K562 (cell line): ENCODE measurements around the gene MALAT1. TPM values are rescaled to one million over a fixed set of nuclear protein-coding genes. Genes with fewer than 3 reads are reported as not detected.

Experiments used
- ATAC-seq: fragments of 200-7000 bp; cut with Tn5 transposase; 3 replicates; pipeline ENCODE4 v1.9.1; 2020; ENCODE audit warnings: moderate library complexity
- BruUV-seq: library from RNA; stranded (reverse); fragments of 400-500 nt; replicated peaks from 2 replicates; lab custom pipeline; 2021; lab: Mats Ljungman, UMichigan
- CTCF ChIA-PET: fragments of 300-600 bp; formaldehyde crosslinking; extraction: SDS; loops from one replicate; lab custom pipeline; 2021; ENCODE audit warnings: low intra/inter-chr PET ratio; lab: Yijun Ruan, JAX
- POLR2A ChIA-PET: fragments of 300-600, 350-650 bp; sonication (Branson Sonifier 250); formaldehyde crosslinking; extraction: SDS; loops from one replicate; lab custom pipeline; 2021; ENCODE audit warnings: antibody characterized with exemption, inconsistent platforms; lab: Yijun Ruan, JAX
- DNase-seq, 4 experiments: peaks; one replicate each; pipeline versions ENCODE4 v3.0.0 to v3.0.0-alpha.2; 2011 to 2018; ENCODE audit warnings: low spot score in 3 of 4, mixed read lengths in 3 of 4; ENCODE audit errors: extremely low read depth in 1 of 4
- FAIRE-seq: peaks from 2 replicates; lab custom pipeline; 2011; peaks lifted over from hg19 to GRCh38; lab: Jason Lieb, UNC
- H2AFZ ChIP-seq: 2 replicates; pipeline ENCODE4 v1.6.0; 2011; ENCODE audit warnings: low read depth, low read length, control low read depth, inconsistent platforms
- H3K27ac ChIP-seq: fragments of 200-600 bp; 3 replicates; pipeline ENCODE4 v1.8.0; 2011; ENCODE audit warnings: low read depth, mild to moderate bottlenecking, control low read depth, inconsistent platforms, low read length, moderate library complexity, mixed read lengths; ENCODE audit errors: extremely low read depth
- H3K27me3 ChIP-seq, 2 experiments: fragments of 300-600 bp in 1 of 2; 2 replicates in 1 of 2; 3 replicates in 1 of 2; pipeline versions ENCODE4 v1.6.0 to v1.8.0; 2011; ENCODE audit warnings: inconsistent platforms in 2 of 2, low read length in 2 of 2, mild to moderate bottlenecking in 1 of 2, mixed read lengths in 1 of 2, moderate library complexity in 1 of 2; ENCODE audit not compliant: control insufficient read depth in 2 of 2, insufficient read depth in 2 of 2
- H3K36me3 ChIP-seq: fragments of 300-600 bp; 3 replicates; pipeline ENCODE4 v1.8.0; 2011; ENCODE audit warnings: mild to moderate bottlenecking, low read length, inconsistent platforms; ENCODE audit not compliant: control insufficient read depth, insufficient read depth
- H3K4me1 ChIP-seq, 2 experiments: fragments of 200-600 bp in 1 of 2; replicated peaks in 1 of 2; 2 replicates in 1 of 2; 3 replicates in 1 of 2; pipeline versions ENCODE4 v1.5.1 to v1.8.0; 2011; ENCODE audit warnings: inconsistent platforms in 2 of 2, low read length in 2 of 2, mild to moderate bottlenecking in 1 of 2, mixed read lengths in 1 of 2, moderate library complexity in 1 of 2; ENCODE audit not compliant: control insufficient read depth in 2 of 2, insufficient read depth in 2 of 2
- H3K4me2 ChIP-seq: 2 replicates; pipeline ENCODE4 v1.6.1; 2011; ENCODE audit warnings: low read length, control low read depth, inconsistent platforms, mixed read lengths; ENCODE audit not compliant: insufficient read depth
- H3K4me3 ChIP-seq: fragments of 200-600 bp; sonication (generic), shearing (Covaris generic); 2 replicates; pipeline ENCODE4 v1.5.1; 2016; ENCODE audit warnings: control low read depth, inconsistent platforms
- H3K79me2 ChIP-seq: fragments of 200-600 bp; 3 replicates; pipeline ENCODE4 v1.8.0; 2011; ENCODE audit warnings: low read length, inconsistent platforms; ENCODE audit not compliant: control insufficient read depth, insufficient read depth
- H3K9ac ChIP-seq, 2 experiments: 2 replicates each; pipeline versions ENCODE4 v1.6.0 to v1.6.1; 2011; ENCODE audit warnings: low read depth in 2 of 2, low read length in 2 of 2, control low read depth in 1 of 2, inconsistent platforms in 1 of 2, mild to moderate bottlenecking in 1 of 2, mixed read lengths in 1 of 2; ENCODE audit not compliant: insufficient read depth in 1 of 2
- H3K9me1 ChIP-seq: one replicate; pipeline ENCODE4 v1.6.0; 2011; ENCODE audit warnings: inconsistent platforms, mild to moderate bottlenecking, low read length, moderate library complexity; ENCODE audit not compliant: control insufficient read depth, insufficient read depth
- H3K9me3 ChIP-seq: replicated peaks from 2 replicates; pipeline ENCODE4 v1.5.1; 2011; ENCODE audit warnings: low read depth, low read length, inconsistent platforms; ENCODE audit not compliant: control insufficient read depth, insufficient read depth
- H4K20me1 ChIP-seq: replicated peaks from 2 replicates; pipeline ENCODE4 v1.6.1; 2011; ENCODE audit warnings: low read length, inconsistent platforms, mixed read lengths; ENCODE audit not compliant: control insufficient read depth, insufficient read depth
- HMGXB4 ChIP-seq: sonication (generic); formaldehyde crosslinking; IDR thresholded peaks from 2 replicates; pipeline ENCODE4 v1.8.1; 2023; ENCODE audit warnings: mild to moderate bottlenecking, missing genetic modification reagents
- RBFOX2 ChIP-seq: fragments of 200-400 bp; formaldehyde crosslinking; IDR thresholded peaks from 2 replicates; pipeline ENCODE4 v1.6.1; 2017; ENCODE audit warnings: low read depth, mild to moderate bottlenecking, low read length, moderate library complexity
- WGBS: fragments of 100-300 bp; shearing (Covaris generic); methylation state at CpG from one replicate; pipeline ENCODE4 v1.1.6; 2016; ENCODE audit warnings: low coverage, mixed read lengths; ENCODE audit not compliant: insufficient coverage; ENCODE audit errors: missing lambda C conversion rate; 5-methylcytosine and 5-hydroxymethylcytosine counted together
- in situ Hi-C: fragments of 300-500 bp; cut with MboI; formaldehyde crosslinking; loops from 4 replicates; pipeline ENCODE4 v1.15.0; 2018; ENCODE audit warnings: inconsistent platforms, mixed read lengths
- intact Hi-C: fragments of 100-400 bp; cut with micrococcal nuclease; formaldehyde crosslinking; loops from 2 replicates; pipeline ENCODE4 v1.14.2; 2022
- polyA plus RNA-seq, 8 experiments: library from polyadenylated mRNA; depleted of rRNA in 4 of 8; stranded (reverse) in 5 of 8; unstranded in 3 of 8; fragments of >200 nt; fragmentation: Nextera tagmentation in 2 of 8; fragmentation: Illumina TruSeq in 1 of 8; extraction: Ambion mirVana in 2 of 8; extraction: Trizol in 1 of 8; gene quantifications; 2 replicates each; pipeline versions ENCODE4 v1.2.1 to v1.2.3, GENCODE V29; 2011 to 2014; ENCODE audit warnings: inconsistent platforms in 1 of 8, missing spikeins in 1 of 8
- total RNA-seq, 7 experiments: library from RNA; depleted of rRNA in 6 of 7; stranded (reverse); fragments of >200 nt in 6 of 7; fragmentation: Illumina TruSeq in 2 of 7; extraction: Trizol in 2 of 7; gene quantifications; 2 replicates each; pipeline versions ENCODE4 v1.2.1 to v1.2.3, GENCODE V29; 2011 to 2021; ENCODE audit warnings: low replicate concordance in 1 of 7
- TF ChIP-seq, protein P1 (sequence below): fragments of 250-450 bp; sonication (Bioruptor Pico); IDR thresholded peaks from 2 replicates; pipeline ENCODE4 v1.5.0; 2022; ENCODE audit warnings: mild to moderate bottlenecking

Gene MALAT1
- total and polyA plus RNA-seq, 9 of the 15 experiments (the other 6 are each of a cell fraction or from before 2014, with no cell fraction given), result 363 to 8,715 (median 2,351) TPM

GRCh38 chr11:65532388-65533064 is 33.7 kb downstream of the MALAT1 start:
- POLR2A ChIA-PET, result interaction anchor here (0.6 to 1.3 kb wide), 3 partner anchors 12 to 113 kb away, joined by 3 to 7 read pairs (median 3); no protein-coding TSS in a partner anchor
- in situ Hi-C loops, result no loop called here
- H4K20me1 ChIP-seq, result 0 out of 2 replicates have a peak, but pooled peaks cover 7% of the 10 kb centered on the region
- H3K9me1 ChIP-seq, result no peaks in the 10 kb centered on the region
- intact Hi-C loops, result no loop called here
- H3K27me3 ChIP-seq, result no peaks in the 10 kb centered on the region
- no peak for FAIRE-seq
- H2AFZ ChIP-seq, result no peak overlapping the region
- no peak overlapping the region for H3K4me2 ChIP-seq
- TF ChIP-seq HMGXB4 (CRISPR knock-in tag), result no peak
- TF ChIP-seq, protein P1, sequence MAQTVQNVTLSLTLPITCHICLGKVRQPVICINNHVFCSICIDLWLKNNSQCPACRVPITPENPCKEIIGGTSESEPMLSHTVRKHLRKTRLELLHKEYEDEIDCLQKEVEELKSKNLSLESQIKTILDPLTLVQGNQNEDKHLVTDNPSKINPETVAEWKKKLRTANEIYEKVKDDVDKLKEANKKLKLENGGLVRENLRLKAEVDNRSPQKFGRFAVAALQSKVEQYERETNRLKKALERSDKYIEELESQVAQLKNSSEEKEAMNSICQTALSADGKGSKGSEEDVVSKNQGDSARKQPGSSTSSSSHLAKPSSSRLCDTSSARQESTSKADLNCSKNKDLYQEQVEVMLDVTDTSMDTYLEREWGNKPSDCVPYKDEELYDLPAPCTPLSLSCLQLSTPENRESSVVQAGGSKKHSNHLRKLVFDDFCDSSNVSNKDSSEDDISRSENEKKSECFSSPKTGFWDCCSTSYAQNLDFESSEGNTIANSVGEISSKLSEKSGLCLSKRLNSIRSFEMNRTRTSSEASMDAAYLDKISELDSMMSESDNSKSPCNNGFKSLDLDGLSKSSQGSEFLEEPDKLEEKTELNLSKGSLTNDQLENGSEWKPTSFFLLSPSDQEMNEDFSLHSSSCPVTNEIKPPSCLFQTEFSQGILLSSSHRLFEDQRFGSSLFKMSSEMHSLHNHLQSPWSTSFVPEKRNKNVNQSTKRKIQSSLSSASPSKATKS (CRISPR knock-in tag), result no peak
- peak; percentile 54; the same call in 1 of the 2 replicates for TF ChIP-seq RBFOX2
- H3K4me3 ChIP-seq, result no peak overlapping the region
- peaks cover 0 to 16% of the 10 kb centered on the region in 2 experiments; a peak in 2 of 5 replicates for H3K4me1 ChIP-seq
- CTCF ChIA-PET, result no interaction called here
- H3K36me3 ChIP-seq, result peaks cover 88% of the 10 kb centered on the region; the same call in 2 of the 3 replicates
- peak overlapping the region in 1 of 2 experiments; percentile 67; a peak in 2 of 4 replicates for H3K9ac ChIP-seq
- no peak overlapping the region for H3K27ac ChIP-seq
- no peak for ATAC-seq
- no peaks in the 10 kb centered on the region for H3K79me2 ChIP-seq
- peak in 1 of 4 experiments; percentile 8 for DNase-seq
- no TSS peak for BruUV-seq
- 90% methylated on average over 14 of the region's 15 CpGs for WGBS
- H3K9me3 ChIP-seq, result no peaks in the 10 kb centered on the region
